Cardiac fibroblast (primary cell): Measurements from ENCODE around the gene SIGLEC11.
"Not testable (repeated sequence)": the region's sequence is repeated elsewhere in the genome, so short reads cannot be mapped to it uniquely, and the experiment has no call there.

Source experiments
- DNase-seq, 2 donors: peaks; one replicate each; pipeline versions ENCODE4 v3.0.0 to v3.0.0-alpha.2; 2010; ENCODE audit warnings: low read depth in 2 of 2
- H3K4me3 ChIP-seq, 2 donors: replicated peaks in 1 of 2; 1 replicate in 1 of 2; 2 replicates in 1 of 2; pipeline ENCODE4 v1.5.1; 2011; ENCODE audit warnings: low read depth in 2 of 2, low read length in 2 of 2, mild to moderate bottlenecking in 2 of 2, moderate library complexity in 1 of 2
- TF ChIP-seq, protein P1 (sequence below): IDR thresholded peaks from one replicate; pipeline ENCODE4 v1.5.1; 2011; ENCODE audit warnings: low read depth, mild to moderate bottlenecking, low read length, inconsistent platforms

Gene SIGLEC11

DNA sequence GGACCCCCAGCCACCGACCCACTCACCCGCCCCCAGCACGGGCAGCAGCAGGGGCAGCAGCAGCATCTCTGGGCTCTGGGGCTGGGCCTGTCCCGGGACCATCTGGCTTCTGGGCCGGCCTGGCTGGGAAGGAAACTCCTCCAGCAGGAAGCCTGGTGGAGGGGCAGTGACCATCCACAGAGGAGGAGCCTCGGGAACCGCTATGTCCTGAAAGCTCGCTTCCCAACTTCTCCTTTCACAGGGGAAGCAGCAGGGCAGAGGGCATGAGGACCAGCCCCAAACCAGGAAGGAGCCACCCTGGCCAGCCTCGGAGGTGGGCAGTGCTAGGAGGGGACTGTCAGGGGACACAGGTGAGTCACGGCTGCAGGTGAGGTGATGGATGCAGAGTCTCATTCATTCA is at the start of gene SIGLEC11:
SIGLEC11 (minus strand) TSS at position 193 of the 400 bp plus-strand sequence; CDS start at position 102, 91 bp downstream.
- H3K4me3 ChIP-seq, DNase-seq: not testable (repeated sequence)

DNA sequence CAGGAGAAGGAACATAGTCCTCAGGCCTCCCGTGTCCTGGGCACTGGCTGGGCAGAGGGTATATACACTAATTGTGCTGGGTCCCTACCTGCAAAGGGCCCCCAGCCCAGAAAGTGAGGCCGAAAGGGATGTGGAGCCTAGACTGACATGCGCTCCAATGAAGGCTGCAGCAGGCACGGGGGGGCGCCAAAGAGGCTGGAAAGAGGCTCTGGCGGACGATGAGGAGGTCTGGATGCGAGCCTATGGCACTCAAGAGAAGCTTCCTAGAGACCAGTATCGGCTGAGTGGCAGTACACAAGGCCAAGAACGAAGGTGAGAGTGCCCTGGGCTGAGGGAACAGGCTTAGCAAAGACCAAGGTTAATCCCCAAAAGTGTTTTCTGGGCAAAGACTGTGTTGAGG is 47.6 kb upstream of the SIGLEC11 start:
- TF ChIP-seq, protein P1, sequence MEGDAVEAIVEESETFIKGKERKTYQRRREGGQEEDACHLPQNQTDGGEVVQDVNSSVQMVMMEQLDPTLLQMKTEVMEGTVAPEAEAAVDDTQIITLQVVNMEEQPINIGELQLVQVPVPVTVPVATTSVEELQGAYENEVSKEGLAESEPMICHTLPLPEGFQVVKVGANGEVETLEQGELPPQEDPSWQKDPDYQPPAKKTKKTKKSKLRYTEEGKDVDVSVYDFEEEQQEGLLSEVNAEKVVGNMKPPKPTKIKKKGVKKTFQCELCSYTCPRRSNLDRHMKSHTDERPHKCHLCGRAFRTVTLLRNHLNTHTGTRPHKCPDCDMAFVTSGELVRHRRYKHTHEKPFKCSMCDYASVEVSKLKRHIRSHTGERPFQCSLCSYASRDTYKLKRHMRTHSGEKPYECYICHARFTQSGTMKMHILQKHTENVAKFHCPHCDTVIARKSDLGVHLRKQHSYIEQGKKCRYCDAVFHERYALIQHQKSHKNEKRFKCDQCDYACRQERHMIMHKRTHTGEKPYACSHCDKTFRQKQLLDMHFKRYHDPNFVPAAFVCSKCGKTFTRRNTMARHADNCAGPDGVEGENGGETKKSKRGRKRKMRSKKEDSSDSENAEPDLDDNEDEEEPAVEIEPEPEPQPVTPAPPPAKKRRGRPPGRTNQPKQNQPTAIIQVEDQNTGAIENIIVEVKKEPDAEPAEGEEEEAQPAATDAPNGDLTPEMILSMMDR, result peak; percentile 25
- peak; percentile 11 to 12 for DNase-seq
- H3K4me3 ChIP-seq, result no peak overlapping the region

DNA sequence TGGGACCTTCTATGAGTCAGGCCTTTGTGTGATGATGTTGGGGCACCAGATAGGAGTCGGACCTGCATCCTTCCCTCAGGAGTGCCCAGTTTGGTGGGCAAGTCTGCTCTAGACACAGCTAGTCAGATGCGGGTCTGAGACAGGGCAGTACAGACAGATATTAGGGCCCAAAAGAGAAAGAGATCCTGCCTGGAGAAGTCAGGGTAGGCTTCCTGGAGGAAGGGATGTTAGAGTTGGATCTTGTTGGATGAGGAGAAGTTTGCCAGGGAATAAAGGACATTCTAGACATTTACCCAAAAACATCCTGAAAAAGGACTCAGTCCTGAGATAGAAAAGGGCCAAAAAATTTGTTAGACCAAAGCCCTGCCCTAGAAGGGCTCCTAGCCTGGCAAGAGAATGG is 47.0 kb upstream of the SIGLEC11 start:
- no peak for DNase-seq
- TF ChIP-seq, protein P1, result no peak
- H3K4me3 ChIP-seq, result no peak overlapping the region

GRCh38 chr19:50007170-50007569 is 46.2 kb upstream of the SIGLEC11 start:
- TF ChIP-seq, protein P1, result no peak
- DNase-seq, result no peak
- H3K4me3 ChIP-seq, result no peak overlapping the region

DNA sequence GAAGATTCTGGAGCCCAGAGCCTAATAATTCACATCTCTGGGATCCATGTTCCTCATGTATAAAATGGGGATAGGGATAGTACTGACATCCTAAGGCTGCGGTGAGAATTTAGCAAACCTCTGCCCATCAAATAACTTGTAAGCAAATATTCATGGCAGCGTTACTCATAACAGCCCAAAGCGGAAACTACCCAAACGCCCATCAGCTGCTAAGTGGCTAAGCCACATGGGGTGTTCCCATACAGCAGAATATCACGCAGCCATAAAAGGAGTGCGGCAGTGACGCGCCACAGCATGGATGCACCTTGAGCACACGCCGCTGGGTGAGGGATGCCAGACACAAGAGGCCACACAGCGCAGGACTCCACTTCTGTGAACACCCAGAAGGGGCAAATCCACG is 44.5 kb upstream of the SIGLEC11 start:
- no peak for DNase-seq
- no peak overlapping the region for H3K4me3 ChIP-seq
- TF ChIP-seq, protein P1, result no peak

GRCh38 chr19:50003810-50004419 is 42.9 kb upstream of the SIGLEC11 start:
- DNase-seq, result peak; percentile 94 to 96
- H3K4me3 ChIP-seq, result no peak overlapping the region
- TF ChIP-seq, protein P1, result no peak

DNA sequence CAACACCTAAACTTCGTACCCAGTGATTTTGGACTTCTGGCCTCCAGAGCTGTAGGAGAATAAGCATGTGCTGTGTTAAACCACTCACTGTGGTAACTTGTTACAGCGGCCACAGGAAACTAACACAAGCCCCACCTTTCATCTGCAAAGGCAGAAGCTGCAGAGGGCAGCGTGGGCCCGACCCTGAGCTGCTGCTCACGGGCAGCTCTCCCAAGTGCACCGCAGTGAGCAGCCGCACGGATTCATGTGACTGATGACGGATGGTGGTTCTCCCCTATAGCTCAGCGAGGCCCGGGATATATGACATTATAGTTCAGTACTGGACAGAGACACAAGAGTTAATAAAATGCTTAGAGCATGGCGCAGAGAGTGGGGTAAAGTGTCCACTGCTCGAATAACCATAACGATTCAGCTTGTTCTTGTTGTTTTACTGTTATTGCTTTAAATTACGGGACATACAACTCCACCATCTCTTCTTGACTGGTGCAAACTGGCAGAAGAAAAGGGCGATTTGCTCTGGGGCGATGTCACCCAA is 42.3 kb upstream of the SIGLEC11 start:
- DNase-seq, result no peak
- H3K4me3 ChIP-seq, result no peak overlapping the region
- TF ChIP-seq, protein P1, result no peak
